Kidney (tissue), 14 donors: ENCODE measurements around the gene KIF25. TPM values are rescaled to one million over a fixed set of nuclear protein-coding genes. Genes with fewer than 3 reads are reported as not detected.

Experiments
- DNase-seq, 5 donors: peaks; one replicate each; pipeline ENCODE4 v3.0.0-alpha.2; 2013 to 2020
- FAIRE-seq: peaks from 2 replicates; lab custom pipeline; 2012; peaks lifted over from hg19 to GRCh38; lab: Jason Lieb, UNC
- H3K27ac ChIP-seq, 2 donors: one replicate each; pipeline ENCODE4 v1.7.0; 2013; ENCODE audit warnings: low read depth in 2 of 2, low read length in 2 of 2, inconsistent platforms in 1 of 2
- H3K27me3 ChIP-seq: one replicate; pipeline ENCODE4 v1.7.1; 2013; ENCODE audit warnings: low read length, inconsistent platforms; ENCODE audit not compliant: control insufficient read depth, insufficient read depth
- H3K36me3 ChIP-seq, 3 donors: one replicate each; pipeline versions ENCODE4 v1.7.0 to v1.7.1; 2013; ENCODE audit warnings: low read length in 3 of 3, control low read depth in 1 of 3, inconsistent platforms in 1 of 3; ENCODE audit not compliant: insufficient read depth in 3 of 3, control insufficient read depth in 2 of 3
- H3K4me1 ChIP-seq, 3 donors: one replicate each; pipeline versions ENCODE4 v1.7.0 to v1.7.1; 2013; ENCODE audit warnings: low read length in 3 of 3, inconsistent platforms in 1 of 3, low read depth in 1 of 3; ENCODE audit not compliant: control insufficient read depth in 2 of 3, insufficient read depth in 2 of 3
- H3K4me3 ChIP-seq, 3 donors: one replicate each; pipeline versions ENCODE4 v1.7.0 to v1.8.1; 2013; ENCODE audit warnings: low read length in 3 of 3, control low read depth in 1 of 3, inconsistent platforms in 1 of 3
- H3K9ac ChIP-seq, 3 donors: one replicate each; pipeline versions ENCODE4 v1.7.0 to v1.7.1; 2013; ENCODE audit warnings: low read length in 3 of 3, control low read depth in 1 of 3, inconsistent platforms in 1 of 3
- H3K9me3 ChIP-seq, 3 donors: one replicate each; pipeline versions ENCODE4 v1.7.0 to v1.7.1; 2013; ENCODE audit warnings: low read length in 3 of 3, control low read depth in 1 of 3, inconsistent platforms in 1 of 3; ENCODE audit not compliant: control insufficient read depth in 2 of 3, insufficient read depth in 1 of 3
- intact Hi-C: fragments of 100-400 bp; cut with DNase I; formaldehyde crosslinking; loops from one replicate; pipeline ENCODE4 v1.11.1; 2022
- polyA plus RNA-seq: library from polyadenylated mRNA; stranded (reverse); fragments of 350-450 nt; fragmentation: Illumina TruSeq; extraction: RNeasy Lipid Tissue Mini Kit (QIAGEN cat#74804); gene quantifications from one replicate; pipeline ENCODE4 v1.2.3, GENCODE V29; 2014; ENCODE audit warnings: low read depth, low replicate concordance; ENCODE audit not compliant: insufficient read depth
- total RNA-seq: library from RNA; stranded (reverse); fragmentation: NEBNext Ultra II Directional; extraction: Animal tissue kit (Norgen Biotek cat#: 25700); gene quantifications from one replicate; pipeline ENCODE4 v1.2.1, GENCODE V29; 2021
- TF ChIP-seq, protein P1 (sequence below): IDR thresholded peaks from 3 replicates; pipeline ENCODE4 v1.5.1; 2012; ENCODE audit warnings: mild to moderate bottlenecking, moderate library complexity, borderline replicate concordance; ENCODE audit not compliant: insufficient read depth; ENCODE audit errors: extremely low read depth
- donor health status: control.
- donor health status: control.
- donor health status: control.
- donor health status: control.
- donor health status: control.
- donor health status: DM: yes; HTN: yes; CAD: no.
- donor health status: Normal renal cell carcinoma (clear cell type).

The KIF25 gene
- total and polyA plus RNA-seq, 2 donors from 2014 or later: not detected

DNA sequence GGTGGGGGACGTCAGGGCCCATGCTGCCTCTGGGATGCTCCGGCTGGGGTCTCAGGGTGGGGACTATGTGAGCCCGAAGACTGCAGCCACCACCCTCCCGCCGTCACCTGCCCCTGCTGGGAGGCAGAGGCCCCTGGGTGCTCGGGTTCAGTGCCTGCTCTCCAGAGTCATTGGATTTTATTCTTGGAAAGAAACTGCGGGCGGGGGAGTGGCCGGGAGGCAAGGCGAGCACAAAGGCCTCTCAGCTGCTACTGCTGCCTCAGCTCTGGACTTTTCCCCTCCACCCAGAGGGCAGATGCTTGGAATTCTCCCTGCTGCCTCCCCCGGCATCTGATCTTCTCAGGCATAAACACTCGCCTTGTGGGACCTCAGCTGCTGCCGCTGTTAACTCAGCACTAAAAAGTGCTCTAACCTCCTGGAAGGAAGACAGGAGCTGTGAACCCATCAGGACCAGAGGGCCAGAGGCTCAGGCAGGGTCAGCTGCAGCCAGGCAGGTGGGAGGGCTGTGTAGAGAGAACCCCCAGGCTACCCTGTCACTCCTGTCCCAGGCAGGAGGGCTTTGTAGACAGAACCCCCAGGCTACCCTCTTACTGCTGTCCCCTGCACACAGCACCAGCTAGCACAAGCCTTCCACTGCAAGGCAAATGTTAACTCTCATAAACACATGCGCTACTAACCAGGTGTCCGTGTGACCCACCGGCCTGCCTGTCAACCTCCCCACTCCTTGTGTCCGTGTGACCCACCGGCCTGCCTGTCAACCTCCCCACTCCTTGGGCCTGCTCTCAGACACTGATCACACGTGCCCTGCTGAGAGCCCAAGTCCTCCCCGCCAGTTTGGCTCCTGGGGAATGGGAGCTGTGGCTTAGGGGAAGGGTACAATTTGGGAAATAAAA is 90.9 kb downstream of the KIF25 start:
- Histone ChIP-seq H3K36me3 (no peaks in the 10 kb centered on the region), H3K9me3 (no peaks in the 10 kb centered on the region), H3K27me3 (no peaks in the 10 kb centered on the region), H3K4me3 (no peak overlapping the region), H3K27ac (peak overlapping the region; percentile 81 to 93), H3K4me1 (peaks cover 0 to 28% (median 18%) of the 10 kb centered on the region in 3 donors), H3K9ac (peak overlapping the region in 1 of 3 donors; percentile 51)
- intact Hi-C loops: no loop called here
- TF ChIP-seq, protein P1, sequence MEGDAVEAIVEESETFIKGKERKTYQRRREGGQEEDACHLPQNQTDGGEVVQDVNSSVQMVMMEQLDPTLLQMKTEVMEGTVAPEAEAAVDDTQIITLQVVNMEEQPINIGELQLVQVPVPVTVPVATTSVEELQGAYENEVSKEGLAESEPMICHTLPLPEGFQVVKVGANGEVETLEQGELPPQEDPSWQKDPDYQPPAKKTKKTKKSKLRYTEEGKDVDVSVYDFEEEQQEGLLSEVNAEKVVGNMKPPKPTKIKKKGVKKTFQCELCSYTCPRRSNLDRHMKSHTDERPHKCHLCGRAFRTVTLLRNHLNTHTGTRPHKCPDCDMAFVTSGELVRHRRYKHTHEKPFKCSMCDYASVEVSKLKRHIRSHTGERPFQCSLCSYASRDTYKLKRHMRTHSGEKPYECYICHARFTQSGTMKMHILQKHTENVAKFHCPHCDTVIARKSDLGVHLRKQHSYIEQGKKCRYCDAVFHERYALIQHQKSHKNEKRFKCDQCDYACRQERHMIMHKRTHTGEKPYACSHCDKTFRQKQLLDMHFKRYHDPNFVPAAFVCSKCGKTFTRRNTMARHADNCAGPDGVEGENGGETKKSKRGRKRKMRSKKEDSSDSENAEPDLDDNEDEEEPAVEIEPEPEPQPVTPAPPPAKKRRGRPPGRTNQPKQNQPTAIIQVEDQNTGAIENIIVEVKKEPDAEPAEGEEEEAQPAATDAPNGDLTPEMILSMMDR: no peak
- DNase-seq: peak; percentile 84 to 98 (median 95)
- FAIRE-seq: no peak

DNA sequence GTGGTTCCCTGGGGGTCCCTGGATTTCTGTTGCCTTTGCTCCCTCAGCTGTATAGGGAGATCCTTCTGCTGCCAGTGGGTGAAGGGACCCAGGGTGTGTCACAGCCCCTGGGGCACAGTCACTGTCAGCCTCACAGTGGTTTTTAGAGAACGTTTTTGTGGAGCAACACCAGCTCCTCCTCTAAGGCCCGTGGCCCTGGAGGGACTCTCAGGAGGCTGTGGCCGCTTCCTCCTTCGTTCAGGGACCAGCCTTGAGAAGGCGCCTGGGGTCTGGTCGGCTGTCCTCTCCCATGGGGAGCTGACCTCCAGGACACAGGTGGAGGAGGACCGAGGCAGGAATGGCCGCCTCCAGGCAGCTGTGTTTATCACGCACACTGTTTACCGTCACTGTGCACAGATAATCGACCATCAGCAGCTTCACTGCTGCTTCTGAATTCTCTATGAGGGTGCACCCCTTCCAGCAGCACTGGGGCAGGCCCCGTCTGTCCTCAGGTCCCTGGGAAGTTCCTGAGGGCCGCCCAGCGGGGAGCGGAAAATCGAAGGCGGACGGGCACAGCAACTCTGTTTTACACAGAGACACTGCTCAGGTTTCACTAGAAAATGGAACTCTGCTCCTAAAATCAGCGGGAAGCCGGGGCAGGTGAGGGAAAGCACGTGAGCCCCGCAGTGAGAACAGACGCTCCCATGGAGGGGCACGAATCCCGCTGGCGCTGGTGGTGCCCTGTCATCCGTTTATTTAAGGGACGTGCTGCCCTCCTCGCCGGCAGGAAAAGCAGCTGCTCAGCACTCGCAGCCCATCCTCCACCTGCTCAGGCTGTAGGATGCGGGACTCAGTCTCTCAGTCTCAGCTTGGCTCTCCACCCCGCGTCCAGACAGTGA is 92.0 kb downstream of the KIF25 start:
- intact Hi-C loops: no loop called here
- TF ChIP-seq, protein P1: no peak
- peaks cover 0 to 28% (median 18%) of the 10 kb centered on the region in 3 donors for H3K4me1 ChIP-seq
- FAIRE-seq: no peak
- no peaks in the 10 kb centered on the region for H3K27me3 ChIP-seq
- H3K36me3 ChIP-seq: no peaks in the 10 kb centered on the region
- DNase-seq: peak in 2 of 5 donors; percentile 50 to 51
- no peaks in the 10 kb centered on the region for H3K9me3 ChIP-seq
- H3K9ac ChIP-seq: peak overlapping the region in 1 of 3 donors; percentile 3
- peak overlapping the region; percentile 81 to 93 for H3K27ac ChIP-seq
- no peak overlapping the region for H3K4me3 ChIP-seq

DNA sequence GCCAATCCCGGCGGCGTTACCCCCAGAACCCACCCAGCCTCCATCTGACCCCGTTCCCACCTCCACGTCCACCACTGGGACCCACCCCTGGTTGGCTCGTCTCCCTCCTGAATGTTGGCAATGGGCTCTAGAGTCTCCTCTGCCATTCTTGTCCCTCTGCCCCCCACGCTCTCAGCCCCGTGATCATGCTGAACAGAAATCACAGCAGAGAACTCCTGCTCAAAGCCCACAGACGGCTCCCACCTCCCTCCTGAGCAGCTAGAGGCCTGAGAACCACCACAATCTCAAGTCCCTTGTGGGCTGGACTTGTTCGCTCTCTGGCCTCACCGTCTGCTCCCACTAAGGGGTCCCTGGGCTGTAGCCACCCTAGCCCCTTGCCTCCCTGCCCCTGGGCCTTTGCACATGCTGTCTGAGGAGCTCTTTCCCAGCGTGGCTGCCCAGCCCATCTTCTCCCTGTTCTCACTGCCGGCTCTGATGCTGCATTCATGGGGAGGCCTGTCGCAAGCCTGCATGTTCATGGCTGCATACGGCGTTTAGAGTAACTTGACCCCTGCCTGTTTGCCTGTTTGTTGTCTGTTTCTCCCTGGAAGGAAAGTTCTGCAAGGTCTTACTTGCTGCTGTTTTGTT is 92.7 kb downstream of the KIF25 start:
- H3K9me3 ChIP-seq: no peaks in the 10 kb centered on the region
- H3K9ac ChIP-seq: no peak overlapping the region
- H3K36me3 ChIP-seq: no peaks in the 10 kb centered on the region
- no peak for FAIRE-seq
- TF ChIP-seq, protein P1: no peak
- peak in 1 of 5 donors; percentile 63 for DNase-seq
- H3K4me3 ChIP-seq: no peak overlapping the region
- peaks cover 0 to 28% (median 18%) of the 10 kb centered on the region in 3 donors for H3K4me1 ChIP-seq
- intact Hi-C loops: no loop called here
- H3K27ac ChIP-seq: no peak overlapping the region
- H3K27me3 ChIP-seq: no peaks in the 10 kb centered on the region
